Uterus (tissue), 4 donors: ENCODE results near the gene GAREM2. TPM values are rescaled to one million over a fixed set of nuclear protein-coding genes. Genes with fewer than 3 reads are reported as not detected.

Experiments used
- DNase-seq, 2 donors: peaks; one replicate each; pipeline ENCODE4 v3.0.0-alpha.2; 2019 to 2020
- H3K27ac ChIP-seq, 2 donors: fragments of 200-600 bp; sonication (generic); 1 replicate in 1 of 2; 2 replicates in 1 of 2; pipeline ENCODE4 v1.5.1; 2016 to 2018
- H3K27me3 ChIP-seq, 2 donors: fragments of 200-600 bp; sonication (generic); one replicate each; pipeline ENCODE4 v1.5.1; 2018 to 2019; ENCODE audit warnings: control low read depth in 1 of 2
- H3K36me3 ChIP-seq, 2 donors: fragments of 200-600 bp; sonication (generic); one replicate each; pipeline ENCODE4 v1.5.1; 2019; ENCODE audit warnings: control low read depth in 1 of 2
- H3K4me1 ChIP-seq, 2 donors: fragments of 200-600 bp; sonication (generic); one replicate each; pipeline ENCODE4 v1.5.1; 2018 to 2019; ENCODE audit warnings: control low read depth in 1 of 2
- H3K4me3 ChIP-seq, 2 donors: fragments of 200-600 bp; sonication (generic); 1 replicate in 1 of 2; 2 replicates in 1 of 2; pipeline ENCODE4 v1.5.1; 2018 to 2019; ENCODE audit warnings: mild to moderate bottlenecking in 1 of 2
- H3K9me3 ChIP-seq, 2 donors: fragments of 200-600 bp; sonication (generic); one replicate each; pipeline ENCODE4 v1.5.1; 2019; ENCODE audit warnings: control low read depth in 1 of 2
- CTCF ChIP-seq, 4 experiments: fragments of 200-600 bp in 2 of 4; fragments of 450-650 bp in 2 of 4; sonication (generic) in 2 of 4; IDR thresholded peaks; one replicate each; pipeline ENCODE4 v1.5.1; 2016 to 2019; ENCODE audit warnings: antibody characterized with exemption in 4 of 4, mild to moderate bottlenecking in 2 of 4, moderate library complexity in 1 of 4
- POLR2A ChIP-seq, 2 donors: fragments of 450-650 bp; IDR thresholded peaks; one replicate each; pipeline ENCODE4 v1.6.1; 2016; ENCODE audit warnings: antibody characterized with exemption in 2 of 2, mild to moderate bottlenecking in 1 of 2, moderate library complexity in 1 of 2
- intact Hi-C: fragments of 100-400 bp; cut with DNase I; formaldehyde crosslinking; loops from one replicate; pipeline ENCODE4 v1.15.1; 2023; ENCODE audit warnings: low total_unique reads
- total RNA-seq, 4 donors: library from RNA; depleted of rRNA in 3 of 4; stranded (reverse); fragments of >200 nt in 3 of 4; gene quantifications; one replicate each; pipeline versions ENCODE4 v1.1.0 to v1.2.4, GENCODE V29; 2014 to 2023
- donor health status: DM: yes; HTN: yes; CAD: no.

The GAREM2 gene
- total RNA-seq, 4 donors from 2014 or later = under 0.01 to 5.1 (median 2.2) TPM

GRCh38 chr2:26196683-26197418 lies 24.0 kb downstream of the GAREM2 start:
- intact Hi-C loops = no loop called here
- no peak for DNase-seq
- no peaks in the 10 kb centered on the region for H3K27me3 ChIP-seq
- TF ChIP-seq CTCF (IDR thresholded peaks at IDR 0.05) = no peak
- no peak for TF ChIP-seq POLR2A (IDR thresholded peaks at IDR 0.05)
- no peaks in the 10 kb centered on the region for H3K9me3 ChIP-seq
- no peak overlapping the region for H3K4me3 ChIP-seq
- no peak overlapping the region for H3K27ac ChIP-seq
- H3K4me1 ChIP-seq = no peaks in the 10 kb centered on the region
- no peaks in the 10 kb centered on the region for H3K36me3 ChIP-seq

- Histone ChIP-seq H3K27me3 (no peaks in the 10 kb centered on the region), H3K27ac (no peak overlapping the region), H3K9me3 (no peaks in the 10 kb centered on the region), H3K36me3 (no peaks in the 10 kb centered on the region), H3K4me3 (no peak overlapping the region), H3K4me1 (no peaks in the 10 kb centered on the region)
- DNase-seq = no peak
- intact Hi-C loops = no loop called here
- TF ChIP-seq POLR2A (IDR thresholded peaks at IDR 0.05) (no peak), CTCF (IDR thresholded peaks at IDR 0.05) (no peak)
Observed at GRCh38 chr2:26197516-26197915, 24.6 kb downstream of the GAREM2 start.

GRCh38 chr2:26202981-26203490 lies 30.1 kb downstream of the GAREM2 start:
- H3K27ac ChIP-seq = no peak overlapping the region
- no peaks in the 10 kb centered on the region for H3K36me3 ChIP-seq
- H3K9me3 ChIP-seq = no peaks in the 10 kb centered on the region
- H3K4me1 ChIP-seq = no peaks in the 10 kb centered on the region
- intact Hi-C loops = no loop called here
- DNase-seq = no peak
- H3K27me3 ChIP-seq = no peaks in the 10 kb centered on the region
- no peak for TF ChIP-seq CTCF (IDR thresholded peaks at IDR 0.05)
- no peak for TF ChIP-seq POLR2A (IDR thresholded peaks at IDR 0.05)
- no peak overlapping the region for H3K4me3 ChIP-seq

GRCh38 chr2:26203906-26204305 lies 31.0 kb downstream of the GAREM2 start:
- intact Hi-C loops = no loop called here
- DNase-seq = no peak
- Histone ChIP-seq H3K9me3 (no peaks in the 10 kb centered on the region), H3K36me3 (no peaks in the 10 kb centered on the region), H3K27me3 (no peaks in the 10 kb centered on the region), H3K4me3 (no peak overlapping the region), H3K27ac (no peak overlapping the region), H3K4me1 (no peaks in the 10 kb centered on the region)
- no peak for TF ChIP-seq POLR2A (IDR thresholded peaks at IDR 0.05)
- no peak for TF ChIP-seq CTCF (IDR thresholded peaks at IDR 0.05)

- TF ChIP-seq CTCF (IDR thresholded peaks at IDR 0.05) (no peak), POLR2A (IDR thresholded peaks at IDR 0.05) (no peak)
- Histone ChIP-seq H3K27me3 (no peaks in the 10 kb centered on the region), H3K36me3 (no peaks in the 10 kb centered on the region), H3K4me1 (no peaks in the 10 kb centered on the region), H3K27ac (no peak overlapping the region), H3K4me3 (no peak overlapping the region), H3K9me3 (no peaks in the 10 kb centered on the region)
- intact Hi-C loops = no loop called here
- no peak for DNase-seq
Observed at GRCh38 chr2:26212011-26212410, 39.1 kb downstream of the GAREM2 start.
